Fibroblast of skin of scalp (primary cell): Measurements from ENCODE around the gene PARP2.
A peak's percentile ranks its signal among the peaks of the same experiment; 100 is the strongest.
"Not testable (repeated sequence)": the region's sequence is repeated elsewhere in the genome, so short reads cannot be mapped to it uniquely, and the experiment has no call there.

Experiments
- DNase-seq: peaks from one replicate; pipeline ENCODE4 v3.0.0-alpha.2; 2013

The PARP2 gene

DNA sequence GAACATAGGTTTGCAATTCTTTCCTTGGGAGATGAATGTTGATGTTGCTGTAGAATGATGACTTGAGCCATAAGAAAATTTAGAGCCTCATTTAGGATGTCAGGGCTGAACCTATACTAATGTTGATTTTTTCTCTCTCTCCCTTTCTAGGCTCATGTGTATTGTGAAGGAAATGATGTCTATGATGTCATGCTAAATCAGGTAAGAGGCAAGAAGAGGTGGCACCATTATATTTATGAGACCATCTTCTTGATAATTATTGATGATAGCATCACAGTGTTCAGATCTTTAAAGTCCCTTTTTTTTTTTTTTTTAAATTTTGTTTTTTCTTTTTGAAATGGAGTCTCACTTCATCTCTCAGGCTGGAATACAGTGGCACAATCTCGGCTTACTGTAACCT, 3.3 kb downstream of the PARP2 start:
- DNase-seq, result no peak

DNA sequence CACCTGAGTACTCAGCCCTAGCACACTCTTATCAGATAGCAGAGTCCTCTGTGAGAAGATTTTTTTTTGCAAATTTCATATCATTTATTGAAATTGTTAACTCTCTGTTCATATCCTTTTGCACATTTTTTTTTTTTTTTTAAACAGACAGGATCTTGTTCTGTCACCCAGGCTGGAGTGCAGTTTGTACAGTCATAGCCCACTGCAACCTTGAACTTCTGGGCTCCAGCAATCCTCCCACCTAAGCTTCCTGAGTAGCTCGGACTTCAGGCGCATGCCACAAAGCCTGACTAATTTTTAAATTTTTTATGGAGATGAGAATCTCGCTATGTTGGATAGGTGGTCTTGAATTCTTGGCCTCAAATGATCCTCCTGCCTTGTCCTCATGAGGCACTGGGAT, 4.3 kb downstream of the PARP2 start:
- DNase-seq, result no peak

DNA sequence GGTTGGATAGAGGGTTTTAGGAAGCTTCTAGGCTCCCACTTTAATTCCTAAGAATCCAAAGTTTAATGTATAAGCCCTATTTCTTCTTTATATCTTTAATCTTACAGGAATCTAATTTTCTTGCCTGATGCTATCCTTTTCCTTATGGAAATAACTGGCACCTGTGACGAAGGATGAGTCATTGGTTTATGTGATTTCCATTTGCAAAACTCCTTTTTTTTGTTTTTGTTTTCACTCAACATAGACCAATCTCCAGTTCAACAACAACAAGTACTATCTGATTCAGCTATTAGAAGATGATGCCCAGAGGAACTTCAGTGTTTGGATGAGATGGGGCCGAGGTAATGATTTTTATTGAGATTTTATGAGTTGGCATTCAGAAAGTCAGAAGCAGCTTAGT, 6.8 kb downstream of the PARP2 start:
- no peak for DNase-seq

DNA sequence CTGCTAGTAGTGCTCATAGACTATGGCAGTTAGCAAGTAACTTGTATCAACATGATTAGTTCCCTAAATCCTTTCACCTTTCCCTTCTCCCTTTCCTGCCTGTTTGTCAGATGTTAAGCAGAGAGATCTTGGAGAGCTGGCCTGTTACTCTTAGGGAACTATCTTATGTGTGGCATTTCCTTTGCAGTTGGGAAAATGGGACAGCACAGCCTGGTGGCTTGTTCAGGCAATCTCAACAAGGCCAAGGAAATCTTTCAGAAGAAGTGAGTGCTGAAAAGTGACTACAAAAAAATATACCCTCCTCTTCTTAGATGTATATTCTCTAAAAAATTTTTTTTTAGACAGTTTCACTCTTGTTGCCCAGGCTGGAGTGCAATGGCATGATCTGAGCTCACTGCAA, 7.4 kb downstream of the PARP2 start:
- peak; percentile 8 for DNase-seq

DNA sequence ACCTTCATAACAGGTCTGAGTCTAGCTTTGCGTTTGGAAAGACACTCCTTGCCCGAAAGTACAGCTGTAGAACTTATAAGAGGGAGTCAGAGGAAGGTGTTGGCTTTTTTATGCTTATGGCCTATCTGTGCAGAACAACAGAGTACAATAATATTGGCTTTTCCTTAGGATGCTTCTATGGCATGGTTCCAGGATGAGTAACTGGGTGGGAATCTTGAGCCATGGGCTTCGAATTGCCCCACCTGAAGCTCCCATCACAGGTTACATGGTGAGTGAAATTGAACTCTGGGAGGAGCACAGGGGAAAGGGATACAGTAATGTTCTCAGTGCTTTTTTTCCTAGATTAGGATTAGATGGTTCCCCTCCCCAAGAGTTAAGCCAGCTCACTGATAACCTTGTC, 13.0 kb downstream of the PARP2 start:
- peak; percentile 7 for DNase-seq

DNA sequence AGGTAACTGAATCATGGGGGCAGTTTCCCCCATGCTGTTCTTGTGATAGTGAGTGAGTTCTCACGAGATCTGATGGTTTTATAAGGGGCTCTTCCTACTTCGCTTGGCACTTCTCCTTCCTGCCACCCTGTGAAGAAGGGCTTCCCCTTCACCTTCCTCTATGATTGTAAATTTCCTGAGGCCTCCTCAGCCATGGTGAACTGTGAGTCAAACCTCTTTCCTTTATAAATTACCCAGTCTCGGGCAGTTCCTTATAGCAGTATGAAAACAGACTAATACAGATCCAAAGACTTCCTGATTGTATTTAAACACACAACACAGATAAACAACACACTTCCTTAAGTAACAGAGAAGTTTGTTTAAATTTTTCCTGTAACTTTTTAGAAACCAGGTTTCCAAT, 15.0 kb downstream of the PARP2 start:
- not testable (repeated sequence) for DNase-seq

DNA sequence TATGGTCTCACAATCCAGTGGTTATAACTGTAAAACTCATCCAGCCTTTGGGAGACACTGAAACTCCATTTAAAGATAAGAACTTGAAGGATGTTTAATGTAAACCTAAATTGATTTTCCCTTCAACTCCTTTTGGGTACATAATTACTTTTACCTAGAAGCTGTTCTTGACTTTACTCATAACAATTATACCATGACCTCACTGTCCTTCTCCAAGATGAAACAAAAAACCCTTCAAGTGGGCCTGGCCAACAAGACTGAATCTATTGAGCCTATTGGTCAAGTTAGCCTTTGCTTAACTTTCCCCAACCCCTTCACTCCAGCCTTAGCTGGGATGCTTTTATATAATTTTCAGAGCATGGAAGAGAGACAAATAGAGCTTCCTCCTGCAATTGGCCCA, 22.5 kb downstream of the PARP2 start:
- no peak for DNase-seq

DNA sequence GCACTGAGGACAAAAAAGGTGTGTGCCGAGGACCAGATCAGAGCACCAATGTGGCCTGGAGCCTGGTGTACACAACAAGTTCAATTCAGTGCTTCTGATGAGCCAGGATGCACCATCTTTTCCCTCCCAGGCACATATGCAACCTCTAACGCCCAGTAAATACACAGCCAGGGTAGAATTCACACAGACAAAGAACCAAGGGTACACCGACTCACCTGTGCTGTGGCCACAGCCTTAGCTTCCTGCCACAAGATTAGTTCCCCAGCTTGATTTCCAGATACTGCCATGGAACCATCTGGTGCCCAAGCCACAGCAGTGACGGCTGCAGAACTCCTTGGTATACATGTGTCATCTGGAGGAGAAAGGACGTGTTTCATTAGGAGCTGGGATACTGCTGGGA, 29.4 kb downstream of the PARP2 start:
- DNase-seq, result no peak

DNA sequence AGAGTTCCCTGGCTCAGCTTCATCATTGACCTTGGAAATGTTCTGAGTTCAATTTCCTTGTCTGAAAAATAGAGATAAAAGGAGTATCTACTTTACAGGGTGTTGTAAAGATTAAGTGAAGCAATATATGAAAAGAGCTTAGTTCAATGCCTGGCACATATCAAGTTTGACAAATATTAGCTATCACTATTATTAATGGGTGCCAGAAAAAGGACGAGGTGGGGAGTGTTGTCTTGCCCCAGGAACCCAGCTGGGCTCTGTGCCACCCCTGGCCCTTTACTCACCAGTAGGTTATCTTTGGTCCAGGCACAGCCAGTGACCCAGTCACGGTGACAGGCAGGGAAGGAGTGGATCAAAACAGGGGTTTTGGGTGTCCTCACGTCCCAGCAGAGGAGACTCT, 32.0 kb downstream of the PARP2 start:
- DNase-seq, result no peak

DNA sequence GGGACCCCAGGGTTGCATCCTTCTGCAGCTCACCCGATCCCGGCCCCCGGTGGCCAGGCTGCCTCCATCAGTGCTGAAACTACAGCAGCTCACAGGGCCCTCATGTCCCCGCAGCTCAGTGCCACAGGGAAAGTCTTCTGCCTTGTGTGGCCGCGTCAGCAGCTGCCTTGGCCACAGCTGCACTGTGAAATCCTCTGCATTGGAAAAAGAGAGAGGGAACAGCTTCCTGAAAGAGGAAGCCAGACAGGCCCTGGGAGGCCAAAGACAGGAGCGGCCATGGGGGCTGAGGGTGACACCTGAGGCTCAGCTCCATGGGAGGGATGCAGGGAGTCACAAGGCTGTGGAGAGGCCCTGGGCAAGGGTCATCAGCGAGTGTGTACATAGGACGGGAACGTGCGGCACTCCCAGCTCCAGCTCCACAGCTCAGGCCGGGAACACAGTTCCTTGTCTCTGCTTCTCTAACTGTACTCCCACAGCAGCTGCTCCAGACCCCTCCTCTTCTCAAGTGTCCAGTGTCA, 32.7 kb downstream of the PARP2 start:
- DNase-seq, result no peak

DNA sequence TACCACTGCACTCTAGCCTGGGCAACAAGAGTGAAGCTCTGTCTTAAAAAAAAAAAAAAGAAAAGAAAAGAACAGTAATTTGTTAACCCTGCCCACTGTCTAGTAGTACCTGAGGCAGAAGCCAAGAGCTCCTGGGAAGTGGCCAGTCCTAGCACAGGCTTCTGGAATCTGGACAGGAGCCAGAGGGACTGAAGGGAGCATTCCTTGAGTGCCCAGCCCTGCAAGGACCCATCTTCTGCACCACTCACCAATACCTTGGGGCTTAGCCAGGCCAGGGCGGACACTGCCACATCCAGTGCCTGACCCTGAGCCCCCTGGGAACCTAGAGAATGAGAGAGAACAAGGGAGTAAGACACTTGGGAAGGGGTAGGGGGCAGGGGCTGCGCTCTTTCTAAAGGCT, 33.7 kb downstream of the PARP2 start:
- DNase-seq, result no peak

DNA sequence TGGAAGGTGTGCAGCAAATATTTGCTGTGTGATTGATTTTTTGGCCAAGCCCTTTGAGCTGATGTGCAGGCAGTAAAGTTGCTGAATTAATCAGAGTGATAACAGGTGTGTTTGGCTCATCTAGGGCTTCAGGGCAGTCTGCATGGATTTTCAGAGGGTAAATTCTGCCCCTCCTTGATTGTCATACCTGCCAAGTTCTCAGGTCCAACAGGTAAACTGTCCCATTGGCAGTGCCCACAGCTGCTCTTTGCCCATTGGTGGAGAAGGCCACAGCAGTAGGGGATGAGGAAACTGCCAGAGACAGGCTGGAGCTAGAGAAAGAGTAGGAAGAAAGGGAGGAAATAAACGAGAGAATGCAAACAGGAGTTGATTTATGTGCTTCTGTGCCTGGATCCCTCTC, 36.3 kb downstream of the PARP2 start:
- DNase-seq, result no peak

DNA sequence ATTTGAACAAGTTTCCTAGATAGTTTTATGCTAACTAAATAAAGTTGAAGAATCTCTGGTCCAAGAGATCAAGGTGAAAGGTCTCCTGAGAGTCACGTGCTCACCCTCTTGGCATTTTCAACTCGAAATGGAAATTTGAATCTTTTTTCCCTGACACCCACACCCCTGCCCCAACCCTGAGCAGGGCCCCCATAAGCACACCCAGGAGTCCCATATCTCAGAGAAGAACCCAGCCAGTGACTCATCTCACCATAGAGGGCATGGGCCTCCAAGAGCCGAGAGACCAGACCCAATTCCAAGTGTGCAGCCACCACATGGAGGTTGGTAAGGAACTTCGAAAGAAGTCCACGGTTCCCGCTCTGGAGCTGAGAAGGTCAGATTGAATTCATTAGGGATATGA, 37.2 kb downstream of the PARP2 start:
- no peak for DNase-seq

DNA sequence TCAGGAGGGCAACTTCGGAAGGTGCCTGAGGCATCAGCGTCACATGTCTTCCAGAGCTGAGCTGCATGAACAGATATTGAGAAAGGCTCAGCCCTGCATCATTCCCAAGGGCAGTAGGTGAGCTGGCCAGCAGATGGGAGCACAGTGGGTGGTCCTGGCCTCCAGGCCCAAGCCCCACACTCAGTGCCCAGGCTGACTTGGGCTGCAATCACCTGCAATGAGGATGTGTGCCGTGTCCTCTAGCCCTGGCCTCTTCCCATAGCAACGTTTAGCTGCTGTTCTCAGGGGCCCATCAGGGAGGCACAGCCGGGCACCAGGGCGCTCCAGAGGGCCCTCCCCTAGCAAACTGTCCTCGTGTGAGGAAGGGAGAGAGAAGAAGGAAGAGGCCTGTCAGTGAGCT, 37.9 kb downstream of the PARP2 start:
- no peak for DNase-seq

DNA sequence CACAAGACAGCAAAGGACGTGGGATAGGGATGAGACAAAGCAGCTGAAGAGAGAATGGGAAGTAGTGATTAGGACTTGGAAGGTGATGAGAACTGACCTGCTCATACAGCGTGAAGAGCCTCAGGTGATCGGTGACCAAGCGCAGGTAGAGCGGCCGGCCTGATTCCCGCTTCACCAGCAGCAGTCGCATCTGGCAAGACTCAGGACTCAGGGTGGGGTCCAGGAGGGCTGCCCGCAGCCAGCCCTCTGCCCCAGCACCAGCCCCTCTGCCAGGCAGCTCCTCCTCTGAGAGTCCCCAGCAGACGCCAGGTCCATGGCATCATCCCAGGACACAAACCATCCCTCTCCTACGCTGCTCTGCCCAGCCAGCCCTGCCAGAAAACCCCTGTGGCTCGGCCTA, 39.1 kb downstream of the PARP2 start:
- DNase-seq, result no peak

DNA sequence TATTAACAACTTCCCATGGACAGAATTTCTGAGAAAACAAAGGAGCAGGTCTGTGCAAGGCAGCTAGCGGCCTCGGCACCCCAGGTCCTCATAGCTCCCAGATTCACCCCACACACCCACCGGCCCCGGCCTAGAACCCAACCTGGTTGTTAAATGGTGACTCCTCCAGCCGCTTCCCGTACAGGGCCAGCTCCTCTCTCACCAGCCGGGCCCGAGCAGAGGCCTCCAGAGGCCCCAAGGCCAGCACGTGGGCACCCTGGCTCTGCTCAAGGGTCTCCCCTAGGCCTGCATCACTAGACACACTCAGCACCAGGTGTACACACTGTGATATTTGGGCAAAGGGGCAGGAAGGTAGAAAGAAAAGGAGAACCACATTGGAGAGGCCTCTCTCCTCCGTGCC, 39.6 kb downstream of the PARP2 start:
- DNase-seq, result no peak

DNA sequence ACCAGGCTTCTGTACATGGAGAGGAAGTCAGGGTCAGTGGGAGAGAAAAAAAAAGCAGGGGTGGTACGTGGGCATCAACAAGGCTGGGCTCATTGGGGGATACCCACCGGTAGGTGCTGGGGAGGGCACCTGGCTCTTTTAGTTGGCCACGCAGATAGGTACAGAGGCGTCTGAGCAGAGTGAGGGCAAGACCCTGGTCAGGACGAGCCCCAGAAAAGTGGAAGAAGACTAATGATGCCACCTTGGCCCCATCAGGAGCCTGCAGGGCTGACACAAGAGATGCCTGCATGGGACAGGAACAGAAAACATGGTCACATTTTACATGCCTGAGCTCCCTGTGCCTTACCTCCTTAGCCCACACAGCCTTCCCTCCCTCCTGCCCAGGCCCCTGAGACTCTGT, 40.2 kb downstream of the PARP2 start:
- DNase-seq, result no peak

DNA sequence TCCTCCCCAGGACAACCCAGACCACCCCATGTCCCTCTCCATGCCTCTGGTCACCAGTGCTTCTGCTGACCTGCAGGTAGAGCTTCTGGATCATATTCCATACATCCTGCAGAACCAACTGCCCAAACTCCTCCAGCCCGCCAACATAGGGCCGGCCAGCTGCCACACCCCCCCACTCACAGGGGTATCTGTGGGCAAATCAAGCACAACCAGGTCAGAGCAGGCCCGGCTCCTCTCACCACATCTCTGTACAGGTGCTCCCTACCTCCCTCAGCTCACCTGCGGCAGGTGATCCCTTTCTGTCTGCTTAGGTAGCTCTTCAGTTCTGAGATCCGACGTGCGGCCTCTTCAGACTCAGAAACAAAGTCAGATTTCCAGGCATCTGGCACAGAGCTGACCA, 40.9 kb downstream of the PARP2 start:
- DNase-seq, result no peak

DNA sequence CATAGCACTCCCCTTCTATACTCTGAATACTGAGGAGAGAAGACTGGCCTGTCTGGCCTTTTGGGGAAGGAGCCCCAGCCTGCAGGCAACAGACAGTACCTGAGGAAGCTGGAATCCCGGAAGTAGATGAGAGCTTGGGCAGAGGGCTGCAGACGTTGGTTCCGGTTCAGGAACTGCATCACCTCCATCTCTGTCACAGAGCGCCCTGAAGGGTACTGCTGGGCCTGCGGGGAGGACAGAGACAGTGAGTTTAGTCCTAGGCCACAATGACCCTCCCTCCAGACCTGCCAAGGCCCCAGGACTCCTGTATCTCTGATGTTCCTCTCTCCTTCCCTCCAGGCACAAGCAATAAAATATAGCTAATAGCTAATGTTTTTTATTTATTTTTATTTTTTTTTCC, 41.5 kb downstream of the PARP2 start:
- DNase-seq, result no peak

DNA sequence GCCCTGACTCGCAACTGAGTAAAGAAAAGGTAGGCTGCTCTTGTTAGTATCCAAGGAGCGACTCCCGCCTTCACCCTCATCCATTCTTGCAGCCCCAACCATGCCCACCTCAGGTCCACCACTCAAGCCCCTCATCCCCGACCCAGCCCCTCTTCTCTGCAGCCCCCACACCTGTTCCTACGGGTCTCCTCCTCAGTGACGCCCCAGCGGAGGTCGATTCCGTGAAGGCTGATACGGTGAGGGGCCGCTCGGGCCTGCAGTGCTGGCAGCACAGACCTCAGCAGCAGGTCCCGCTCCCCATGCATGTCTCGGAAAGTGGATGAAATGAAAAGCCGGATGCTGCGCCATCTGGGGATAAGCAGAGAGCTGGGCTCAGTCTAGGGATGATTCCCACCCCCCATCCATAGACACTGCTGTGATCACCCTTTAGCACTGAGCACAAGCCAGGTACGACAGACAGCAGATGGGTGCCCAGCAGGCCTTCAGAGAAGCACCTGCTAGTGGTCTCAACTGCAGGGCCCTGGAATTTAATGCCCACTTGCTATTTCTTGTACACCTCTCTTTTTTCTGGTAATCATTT, 42.9 kb downstream of the PARP2 start:
- DNase-seq, result no peak

DNA sequence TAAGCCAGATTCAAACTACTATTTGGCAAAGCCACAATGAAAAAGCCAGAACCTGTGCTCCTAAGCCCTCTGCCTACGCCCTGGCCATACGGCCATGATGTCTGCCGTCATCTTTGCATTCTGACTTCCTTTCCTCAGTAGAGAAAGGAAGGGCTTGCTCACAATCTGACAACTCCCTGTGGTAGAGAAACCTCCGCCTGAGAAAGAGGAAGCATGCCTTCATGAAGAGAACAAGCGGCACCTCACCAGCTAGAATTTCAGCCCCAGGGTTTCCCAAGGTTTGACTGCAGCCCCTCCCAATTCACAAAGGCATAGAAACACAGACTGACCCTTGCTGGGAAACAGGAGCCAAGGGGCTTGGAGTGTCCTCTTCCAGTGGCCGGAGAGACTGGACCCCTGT, 44.1 kb downstream of the PARP2 start:
- DNase-seq, result no peak

DNA sequence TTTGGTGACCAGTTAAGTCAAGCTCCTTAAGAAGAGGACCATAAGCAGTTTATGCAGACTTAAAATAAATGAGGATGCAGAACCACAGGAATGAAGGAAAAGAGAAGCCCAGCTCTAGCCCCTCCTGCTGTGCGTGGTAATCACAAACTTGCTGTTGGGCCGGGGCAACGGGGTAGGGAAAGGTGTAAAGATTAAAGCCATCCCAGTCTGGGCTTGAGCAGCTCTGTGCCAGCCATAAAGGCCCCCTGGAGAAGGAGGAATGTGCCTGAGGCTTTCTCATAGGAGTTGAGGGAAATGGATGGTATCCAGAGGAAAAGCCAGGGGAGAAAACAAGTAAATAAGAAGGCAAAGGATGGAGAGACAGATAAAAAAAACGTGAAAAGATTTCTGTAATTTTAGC, 44.7 kb downstream of the PARP2 start:
- DNase-seq, result no peak

DNA sequence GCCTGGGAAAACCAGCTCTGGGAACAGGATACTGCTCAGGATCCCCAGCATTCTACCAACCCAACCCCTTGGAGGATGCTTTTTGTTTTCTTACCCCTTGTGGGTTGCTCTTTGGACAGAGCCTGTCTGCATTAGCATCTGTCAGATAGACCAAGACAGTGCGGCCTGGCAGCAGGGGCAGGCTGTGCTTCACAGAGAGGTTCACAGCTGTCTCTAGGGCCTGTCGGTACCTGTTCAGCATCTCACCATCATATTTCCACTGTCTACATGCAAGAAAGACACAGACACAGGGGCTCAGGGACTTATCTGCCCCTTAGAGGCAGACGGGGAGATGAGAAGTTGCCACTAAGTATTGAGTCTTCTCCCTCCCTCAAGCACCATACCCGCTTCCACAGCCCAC, 48.1 kb downstream of the PARP2 start:
- DNase-seq, result no peak

DNA sequence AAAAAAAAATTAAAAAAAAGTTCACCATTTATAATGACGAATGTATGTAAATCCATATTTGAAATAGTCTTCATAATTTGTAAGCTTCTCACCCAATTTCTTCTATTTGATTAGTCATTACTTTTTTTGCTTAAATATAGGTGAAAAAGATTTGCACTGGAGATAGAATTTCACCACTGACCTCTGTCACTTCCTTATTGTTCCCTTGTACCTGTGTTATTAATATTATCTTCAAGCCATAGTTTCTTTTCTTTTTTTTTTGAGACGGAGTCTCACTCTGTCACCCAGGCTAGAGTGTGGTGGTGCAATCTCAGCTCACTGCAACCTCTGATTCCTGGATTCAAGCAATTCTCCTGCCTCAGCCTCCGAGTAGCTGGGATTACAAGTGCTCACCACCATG, 54.1 kb downstream of the PARP2 start:
- DNase-seq, result no peak

DNA sequence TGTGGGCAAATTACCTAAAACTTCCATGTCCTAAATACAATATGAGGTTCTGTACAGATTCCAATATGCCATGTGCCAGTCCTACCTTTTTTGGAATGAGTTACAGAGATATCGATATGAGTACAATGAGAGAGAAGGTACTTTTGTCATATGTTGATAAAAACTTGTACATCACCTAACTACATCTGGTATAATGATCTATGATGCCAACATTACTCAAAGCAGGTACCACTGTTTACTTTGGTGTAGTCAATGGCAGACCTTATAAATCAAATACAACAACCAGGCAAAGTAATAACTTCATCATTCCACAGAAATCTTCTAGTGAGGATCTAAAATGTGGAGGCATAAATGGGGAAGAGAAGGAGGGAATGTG, 57.1 kb downstream of the PARP2 start:
- no peak for DNase-seq
